OCI-LY1 (cell line): ENCODE data around the gene HOPX.

Experiments used
- CTCF ChIP-seq: fragments of 200-600 bp; sonication (generic), shearing (Covaris generic); IDR thresholded peaks from 2 replicates; pipeline ENCODE4 v1.5.1; 2017; ENCODE audit warnings: mild to moderate bottlenecking, antibody characterized with exemption, low read length, moderate library complexity, mixed read lengths
- EZH2 ChIP-seq: fragments of 200-600 bp; sonication (generic), shearing (Covaris generic); IDR thresholded peaks from 2 replicates; pipeline ENCODE4 v1.8.0; 2017; ENCODE audit warnings: borderline replicate concordance, mixed run types, mild to moderate bottlenecking, antibody characterized with exemption, low read length, moderate library complexity, mixed read lengths

GRCh38 chr4:56689201-56689969 is 8.3 kb upstream of the HOPX start:
- TF ChIP-seq EZH2 (no peak), CTCF (no peak)
